ENCODE data around the gene UBAC1.
"Not testable (repeated sequence)": the region's sequence is repeated elsewhere in the genome, so short reads cannot be mapped to it uniquely, and the experiment has no call there.

The UBAC1 gene

DNA sequence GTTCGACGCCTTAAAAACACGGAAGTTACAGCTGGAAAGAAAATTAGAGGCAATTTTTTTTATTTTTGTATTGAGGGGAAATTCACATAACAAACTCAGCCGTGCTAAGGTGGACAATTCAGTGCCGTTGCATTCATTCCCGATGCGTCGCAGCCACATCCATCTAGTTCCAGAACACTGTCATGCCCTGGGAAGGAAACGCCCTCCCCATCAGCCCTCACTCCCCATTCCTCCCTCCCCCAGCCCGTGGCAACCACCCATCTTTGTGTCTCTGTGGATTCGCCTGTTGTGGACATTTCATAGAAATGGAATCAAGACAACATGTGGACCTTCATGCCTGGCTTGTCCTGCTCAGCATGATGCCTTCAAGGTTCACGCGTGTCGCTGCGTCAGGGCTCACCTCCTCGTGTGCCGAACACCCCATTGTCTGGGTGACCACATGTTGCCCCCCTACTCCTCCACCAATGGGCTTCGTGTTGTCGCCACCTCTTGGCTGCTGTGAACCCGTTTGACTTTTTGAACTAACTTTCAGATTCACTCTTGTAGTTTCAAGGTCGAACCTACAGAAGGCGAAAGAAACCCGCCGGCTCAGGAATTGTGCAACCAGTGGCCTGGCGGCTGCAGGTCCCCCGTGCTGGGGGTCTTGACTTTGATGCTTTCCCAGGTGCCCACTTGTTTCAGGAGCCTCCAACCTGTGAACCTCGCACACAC lies 36.4 kb downstream of the UBAC1 start:
- TF ChIP-seq, protein P1, sequence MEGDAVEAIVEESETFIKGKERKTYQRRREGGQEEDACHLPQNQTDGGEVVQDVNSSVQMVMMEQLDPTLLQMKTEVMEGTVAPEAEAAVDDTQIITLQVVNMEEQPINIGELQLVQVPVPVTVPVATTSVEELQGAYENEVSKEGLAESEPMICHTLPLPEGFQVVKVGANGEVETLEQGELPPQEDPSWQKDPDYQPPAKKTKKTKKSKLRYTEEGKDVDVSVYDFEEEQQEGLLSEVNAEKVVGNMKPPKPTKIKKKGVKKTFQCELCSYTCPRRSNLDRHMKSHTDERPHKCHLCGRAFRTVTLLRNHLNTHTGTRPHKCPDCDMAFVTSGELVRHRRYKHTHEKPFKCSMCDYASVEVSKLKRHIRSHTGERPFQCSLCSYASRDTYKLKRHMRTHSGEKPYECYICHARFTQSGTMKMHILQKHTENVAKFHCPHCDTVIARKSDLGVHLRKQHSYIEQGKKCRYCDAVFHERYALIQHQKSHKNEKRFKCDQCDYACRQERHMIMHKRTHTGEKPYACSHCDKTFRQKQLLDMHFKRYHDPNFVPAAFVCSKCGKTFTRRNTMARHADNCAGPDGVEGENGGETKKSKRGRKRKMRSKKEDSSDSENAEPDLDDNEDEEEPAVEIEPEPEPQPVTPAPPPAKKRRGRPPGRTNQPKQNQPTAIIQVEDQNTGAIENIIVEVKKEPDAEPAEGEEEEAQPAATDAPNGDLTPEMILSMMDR (conservative IDR thresholded peaks at IDR 0.05; ENCODE audit: low read depth, low read length): no peak
- DNase-seq (ENCODE audit: low read depth): no peak
- H3K4me3 ChIP-seq (ENCODE audit: low read depth, low read length): no peak overlapping the region

DNA sequence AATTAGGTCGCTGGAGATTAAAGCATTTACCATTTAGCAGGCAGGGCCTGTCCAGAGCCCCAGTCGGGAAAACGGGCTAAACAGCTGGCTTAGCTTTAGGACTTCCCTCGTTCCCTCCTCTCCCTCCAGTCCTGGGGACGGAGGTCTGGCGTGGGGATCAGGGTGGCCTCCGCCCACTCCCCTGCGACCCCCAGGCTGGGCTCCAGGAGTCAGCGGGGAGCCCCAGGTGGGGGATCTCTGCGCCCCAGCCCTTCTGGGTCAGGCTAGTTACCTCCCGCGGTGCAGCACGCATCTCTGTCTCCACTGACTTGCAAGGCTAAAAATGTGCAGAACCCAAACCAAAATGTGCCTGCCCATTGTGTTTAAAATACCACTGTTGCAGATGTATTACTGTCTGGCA lies 37.7 kb downstream of the UBAC1 start:
- DNase-seq (ENCODE audit: low read depth): no peak
- TF ChIP-seq, protein P1 (conservative IDR thresholded peaks at IDR 0.05; ENCODE audit: low read depth, low read length): no peak
- H3K4me3 ChIP-seq (ENCODE audit: low read depth, low read length): no peak overlapping the region

DNA sequence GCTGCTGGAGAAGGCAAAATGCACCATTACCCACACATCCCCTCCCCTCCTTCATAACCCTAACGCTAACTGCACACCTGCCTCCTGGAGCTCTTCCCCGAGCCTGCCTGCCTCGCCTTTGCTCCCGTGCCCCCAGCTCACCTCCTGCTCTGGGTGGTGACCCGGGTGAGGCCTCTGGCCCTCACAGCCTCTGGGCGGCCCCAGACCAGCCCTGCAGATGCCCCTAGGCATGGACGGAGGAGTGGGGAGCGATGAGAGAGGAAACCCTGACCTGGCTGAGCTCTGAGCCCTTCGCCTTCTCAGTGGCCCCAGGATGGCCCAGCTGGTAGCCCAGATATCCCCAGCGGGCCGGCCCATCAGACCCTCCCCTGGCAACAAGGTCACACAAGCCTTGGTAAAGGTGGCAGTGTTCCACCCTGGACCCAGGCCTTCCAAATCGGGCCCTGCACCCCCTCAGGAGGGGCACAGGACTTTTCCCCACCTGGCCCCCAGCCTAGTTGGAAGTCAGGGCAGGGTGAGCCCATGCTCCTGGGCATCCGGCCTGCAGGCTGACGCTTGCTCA lies 39.3 kb downstream of the UBAC1 start:
- no peak for DNase-seq (ENCODE audit: low read depth)
- no peak overlapping the region for H3K4me3 ChIP-seq (ENCODE audit: low read depth, low read length)
- TF ChIP-seq, protein P1 (conservative IDR thresholded peaks at IDR 0.05; ENCODE audit: low read depth, low read length): no peak

DNA sequence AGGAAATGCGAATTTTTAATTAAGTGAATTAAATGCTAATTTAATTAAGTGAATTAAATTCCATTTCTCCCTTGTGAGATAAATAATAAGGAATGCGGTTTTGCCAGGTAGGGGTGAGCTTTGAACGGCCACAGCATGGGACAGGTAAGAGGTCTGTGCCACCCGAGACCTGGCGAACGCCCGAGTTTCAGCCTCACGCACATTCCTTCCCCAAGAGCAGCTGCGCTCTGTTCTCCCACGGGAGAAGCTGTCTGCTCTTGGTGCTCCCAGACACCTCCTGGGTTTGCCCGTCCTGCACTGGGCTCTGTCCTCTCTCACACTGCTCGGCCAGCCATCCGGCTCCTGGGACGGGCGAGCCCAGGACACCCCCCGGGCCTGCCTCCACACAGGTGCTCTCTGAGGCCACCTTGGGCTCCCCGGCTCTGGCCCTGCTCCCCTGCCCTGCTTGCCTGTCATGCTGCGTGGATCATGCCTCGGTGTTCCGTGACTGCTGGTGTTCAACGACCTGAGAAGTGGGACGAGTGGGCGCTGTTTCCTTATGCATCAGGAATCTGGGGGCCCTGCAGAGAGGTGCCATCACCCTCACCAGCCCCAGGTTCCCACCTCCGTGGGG lies 40.1 kb downstream of the UBAC1 start:
- DNase-seq (ENCODE audit: low read depth): no peak
- TF ChIP-seq, protein P1 (conservative IDR thresholded peaks at IDR 0.05; ENCODE audit: low read depth, low read length): no peak
- H3K4me3 ChIP-seq (ENCODE audit: low read depth, low read length): no peak overlapping the region

DNA sequence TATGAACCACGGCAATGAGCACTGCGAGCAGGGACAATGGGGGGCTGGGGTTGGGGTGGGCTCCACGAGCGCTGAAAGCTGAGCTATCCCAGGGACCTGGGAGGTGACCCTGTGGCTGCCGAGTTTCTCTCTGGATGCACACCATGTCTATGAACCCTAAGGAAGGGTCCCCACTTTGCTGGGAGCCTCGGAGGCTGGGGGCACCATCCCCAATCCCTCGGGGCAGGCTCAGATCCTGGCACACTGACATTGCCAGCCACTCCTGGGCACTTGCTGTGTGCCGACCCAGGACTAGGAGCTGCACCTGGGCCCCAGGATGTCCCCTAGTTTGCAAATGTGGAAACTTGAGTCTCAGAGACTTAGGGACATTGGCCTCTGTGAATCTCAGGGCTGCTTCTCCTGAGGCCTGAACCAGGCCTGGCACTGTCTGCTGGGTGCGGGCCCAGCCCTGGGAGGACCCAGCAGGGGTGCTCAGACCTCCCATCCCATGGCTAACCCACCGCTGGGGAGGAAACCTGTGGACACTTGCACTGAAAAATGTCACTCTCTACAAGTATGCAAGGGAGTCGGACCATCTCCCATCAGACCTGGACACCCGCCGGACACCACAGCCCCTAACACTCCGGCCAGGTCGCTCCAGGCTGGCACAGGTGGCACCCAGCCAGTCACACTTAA lies 40.8 kb downstream of the UBAC1 start:
- DNase-seq (ENCODE audit: low read depth): no peak

DNA sequence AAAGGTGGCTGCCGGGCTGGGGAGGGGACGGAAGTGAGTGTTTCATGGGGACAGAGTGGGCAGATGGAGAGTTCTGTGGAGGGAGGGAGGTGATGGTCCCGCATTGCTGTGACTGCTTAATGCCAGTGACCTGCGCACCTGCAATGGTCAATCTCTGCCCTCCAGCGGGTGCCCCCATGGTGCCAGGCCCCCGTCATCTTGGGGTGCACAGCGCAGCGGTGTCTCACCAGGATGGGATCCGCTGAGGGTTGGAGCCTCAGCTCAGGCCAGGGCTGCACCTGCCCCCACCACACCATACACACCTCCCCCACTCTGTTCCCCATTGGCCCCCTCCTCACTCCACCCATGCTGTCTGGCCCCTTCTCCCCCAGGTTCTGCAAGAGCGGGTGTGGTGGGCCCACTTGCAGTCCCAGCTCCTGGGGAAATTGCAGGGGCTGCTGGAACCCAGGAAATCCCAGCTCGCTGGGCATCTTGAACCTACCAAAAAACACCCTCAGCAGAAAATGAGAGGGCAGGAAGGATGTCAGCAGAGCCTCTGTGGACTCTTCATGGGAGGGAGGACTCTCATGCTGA lies 41.8 kb downstream of the UBAC1 start:
- H3K4me3 ChIP-seq (ENCODE audit: low read depth, low read length): no peak overlapping the region
- TF ChIP-seq, protein P1 (conservative IDR thresholded peaks at IDR 0.05; ENCODE audit: low read depth, low read length): no peak
- DNase-seq (ENCODE audit: low read depth): no peak

More for the DNA sequence above, 40.8 kb downstream of the UBAC1 start:
- no peak overlapping the region for H3K4me3 ChIP-seq (ENCODE audit: low read depth, low read length)
- TF ChIP-seq, protein P1 (conservative IDR thresholded peaks at IDR 0.05; ENCODE audit: low read depth, low read length): no peak

DNA sequence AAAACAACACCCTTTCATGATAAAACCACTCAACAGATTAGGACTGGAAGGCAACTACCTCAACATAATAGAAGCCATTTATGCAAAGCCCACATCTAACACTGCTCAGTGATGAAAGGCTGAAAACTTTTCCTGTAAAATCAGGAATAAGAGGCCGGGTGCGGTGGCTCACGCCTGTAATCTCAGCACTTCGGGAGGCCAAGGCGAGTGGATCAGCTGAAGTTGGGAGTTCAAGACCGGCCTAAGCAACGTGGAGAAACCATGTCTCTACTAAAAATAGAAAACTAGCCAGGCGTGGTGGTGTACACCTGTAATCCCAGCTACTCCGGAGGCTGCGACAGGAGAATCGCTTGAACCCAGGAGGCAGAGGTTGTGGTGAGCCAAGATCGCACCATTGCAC lies 44.9 kb downstream of the UBAC1 start:
- not testable (repeated sequence) for H3K4me3 ChIP-seq (ENCODE audit: low read depth, low read length); DNase-seq (ENCODE audit: low read depth)

Data from choroid plexus epithelial cell (primary cell).